ENCODE measurements around the gene DDX39A. TPM values are rescaled to one million over a fixed set of nuclear protein-coding genes. Genes with fewer than 3 reads are reported as not detected.
"Not testable (repeated sequence)": the region's sequence is repeated elsewhere in the genome, so short reads cannot be mapped to it uniquely, and the experiment has no call there.

Gene DDX39A
- 169 TPM for polyA plus RNA-seq

DNA sequence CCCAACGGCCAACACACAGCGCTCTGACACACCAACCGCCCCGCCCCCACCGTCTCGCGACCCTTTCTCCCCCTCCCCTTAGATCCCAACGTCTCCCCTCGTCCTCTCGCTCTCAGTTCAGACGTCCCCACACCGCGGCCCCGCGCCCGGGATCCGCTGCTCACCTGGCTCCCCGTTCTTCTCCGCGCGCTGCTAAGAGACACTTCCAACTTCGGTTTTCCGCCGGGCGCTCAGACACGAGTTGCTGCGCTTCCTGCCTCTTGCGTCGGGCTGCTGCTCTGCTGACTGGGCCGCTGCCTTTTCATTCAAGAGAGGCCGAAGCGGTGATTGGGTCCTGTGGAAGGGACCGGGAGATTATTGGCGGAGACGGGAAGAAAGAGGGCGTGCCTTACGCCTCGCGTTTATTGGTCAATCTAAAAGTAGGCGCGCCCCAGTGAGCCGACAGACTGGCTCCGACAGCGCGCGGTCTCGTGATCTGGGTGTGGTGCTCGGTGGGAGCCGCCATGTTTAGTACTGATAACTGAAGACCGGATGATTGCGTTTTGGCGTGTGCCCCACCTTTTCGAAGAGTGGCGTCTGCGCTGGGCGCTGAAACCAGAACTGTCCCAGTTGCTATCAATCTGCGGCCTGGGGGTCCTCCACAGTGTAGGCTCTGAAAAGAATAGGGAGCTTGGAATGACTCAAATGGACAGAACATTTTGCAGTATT is at the start of gene DDX39A:
DDX39A (minus strand) TSS at position 236 of the 708 bp plus-strand sequence. CDS start 6,121 bp downstream, outside the sequence.
- H3K36me3 Mint-ChIP-seq, result no peaks in the 10 kb centered on the region
- H3K27me3 Mint-ChIP-seq, result peaks cover 2% of the 10 kb centered on the region
- H3K9me3 Mint-ChIP-seq, result no peaks in the 10 kb centered on the region
- peaks cover 24 to 31% (median 28%) of the 10 kb centered on the region in 3 donors for H3K4me1 Mint-ChIP-seq
- H3K27ac Mint-ChIP-seq, result peak within 1 kb of the TSS; percentile 93 to 100 (median 96)
- peak within 1 kb of the TSS; percentile 87 to 99 (median 99) for H3K4me3 Mint-ChIP-seq

DNA sequence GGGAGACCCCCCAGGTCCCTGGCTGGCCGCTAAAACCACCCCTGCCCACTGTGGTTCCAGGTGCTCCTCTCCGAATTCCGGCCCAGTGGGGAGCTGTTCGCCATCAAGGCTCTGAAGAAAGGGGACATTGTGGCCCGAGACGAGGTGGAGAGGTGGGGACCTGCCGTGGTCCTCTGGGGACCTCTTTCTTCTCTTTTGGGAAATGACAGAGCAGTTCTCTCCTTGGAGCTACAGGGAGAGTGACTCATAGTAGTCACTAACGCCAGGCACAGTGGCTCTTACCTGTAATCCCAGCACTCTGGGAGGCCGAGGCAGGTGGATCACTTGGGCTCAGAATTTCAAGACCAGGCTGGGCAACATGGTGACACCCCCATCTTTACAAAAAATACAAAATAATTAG is 48.7 kb upstream of the DDX39A start:
- Mint-ChIP-seq H3K36me3 (peaks cover 1% of the 10 kb centered on the region), H3K4me3 (peak overlapping the region in 1 of 4 donors; percentile 12), H3K27ac (peak overlapping the region in 1 of 3 donors; percentile 18), H3K4me1 (peaks cover 0 to 2% (median 0%) of the 10 kb centered on the region in 3 donors), H3K27me3 (peaks cover 3% of the 10 kb centered on the region), H3K9me3 (no peaks in the 10 kb centered on the region)

DNA sequence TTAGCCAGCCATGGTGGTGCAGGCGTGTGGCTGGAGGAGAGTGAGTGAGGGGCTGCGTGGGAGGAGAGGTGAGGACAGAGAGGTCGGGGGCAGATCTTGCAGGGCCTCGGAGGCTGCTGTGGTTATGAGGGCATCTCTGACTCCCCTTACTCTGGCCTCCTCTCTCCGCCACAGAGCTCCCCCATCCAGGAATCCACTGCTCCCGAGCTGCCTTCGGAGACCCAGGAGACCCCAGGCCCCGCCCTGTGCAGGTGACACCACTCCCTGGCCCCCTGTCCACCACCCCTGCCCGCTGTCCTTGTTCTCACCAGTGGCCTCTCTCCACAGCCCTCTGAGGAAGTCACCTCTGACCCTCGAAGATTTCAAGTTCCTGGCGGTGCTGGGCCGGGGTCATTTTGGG is 48.2 kb upstream of the DDX39A start:
- no peaks in the 10 kb centered on the region for H3K27me3 Mint-ChIP-seq
- peaks cover 1% of the 10 kb centered on the region for H3K36me3 Mint-ChIP-seq
- H3K27ac Mint-ChIP-seq, result no peak overlapping the region

DNA sequence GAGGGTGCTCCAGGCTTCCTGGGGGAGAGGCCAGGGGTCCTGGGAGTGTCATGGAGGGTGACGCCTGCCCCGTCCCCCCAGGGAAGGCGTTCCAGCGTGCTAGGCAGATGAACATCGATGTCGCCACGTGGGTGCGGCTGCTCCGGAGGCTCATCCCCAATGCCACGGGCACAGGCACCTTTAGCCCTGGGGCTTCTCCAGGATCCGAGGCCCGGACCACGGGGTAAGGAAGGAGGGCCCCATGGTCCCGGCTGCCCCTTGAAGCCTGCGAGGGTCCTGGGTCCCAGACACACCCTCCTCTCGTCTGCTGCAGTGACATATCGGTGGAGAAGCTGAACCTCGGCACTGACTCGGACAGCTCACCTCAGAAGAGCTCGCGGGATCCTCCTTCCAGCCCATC is 44.6 kb upstream of the DDX39A start:
- Mint-ChIP-seq H3K27ac (no peak overlapping the region), H3K4me3 (peak overlapping the region in 1 of 4 donors; percentile 33), H3K9me3 (no peaks in the 10 kb centered on the region), H3K36me3 (peaks cover 5% of the 10 kb centered on the region), H3K4me1 (no peaks in the 10 kb centered on the region), H3K27me3 (no peaks in the 10 kb centered on the region)

More for the DNA sequence above, 48.2 kb upstream of the DDX39A start:
- Mint-ChIP-seq H3K9me3 (no peaks in the 10 kb centered on the region), H3K4me3 (no peak overlapping the region), H3K4me1 (peaks cover 0 to 1% (median 0%) of the 10 kb centered on the region in 3 donors)

DNA sequence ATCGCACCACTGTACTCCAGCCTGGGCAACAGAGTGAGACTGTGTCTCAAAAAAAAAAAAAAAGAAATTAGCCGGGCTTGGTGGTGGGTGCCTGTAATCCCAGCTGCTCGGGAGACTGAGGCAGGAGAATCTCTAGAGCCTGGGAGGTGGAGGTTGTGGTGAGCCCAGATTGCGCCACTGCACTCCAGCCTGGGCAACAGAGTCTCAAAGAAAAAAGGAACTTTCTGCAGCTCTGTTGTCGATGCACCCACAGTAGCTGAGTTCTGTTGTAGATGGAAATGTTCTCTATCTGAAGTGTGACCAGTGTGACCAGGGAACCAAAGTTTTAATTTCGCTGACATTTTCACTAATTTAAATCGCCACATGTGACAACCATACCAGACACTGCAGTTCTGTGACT is 43.3 kb upstream of the DDX39A start:
- not testable (repeated sequence) for H3K9me3 Mint-ChIP-seq, H3K36me3 Mint-ChIP-seq, H3K4me1 Mint-ChIP-seq, H3K4me3 Mint-ChIP-seq, H3K27me3 Mint-ChIP-seq, H3K27ac Mint-ChIP-seq

DNA sequence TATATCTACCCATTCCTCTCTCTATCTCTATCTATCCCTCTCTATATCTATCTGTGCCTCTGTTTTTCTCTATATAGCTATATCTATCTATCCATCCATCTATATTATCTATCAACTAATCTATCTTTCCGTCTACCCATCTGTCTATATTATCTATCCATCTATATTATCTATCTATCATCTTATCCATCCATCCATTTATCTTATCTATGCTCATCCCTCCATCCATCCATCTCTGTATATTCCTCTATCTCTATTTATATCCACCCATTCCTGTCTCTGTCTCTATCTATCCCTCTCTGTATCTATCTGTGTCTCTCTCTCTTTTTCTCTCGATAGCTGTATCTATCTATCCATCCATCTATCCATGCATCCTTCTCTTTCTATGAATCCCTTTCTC is 41.8 kb upstream of the DDX39A start:
- H3K27ac Mint-ChIP-seq, result peak overlapping the region in 1 of 3 donors; percentile 62
- H3K27me3 Mint-ChIP-seq, result no peaks in the 10 kb centered on the region
- no peaks in the 10 kb centered on the region for H3K4me1 Mint-ChIP-seq
- H3K4me3 Mint-ChIP-seq, result no peak overlapping the region
- H3K9me3 Mint-ChIP-seq, result no peaks in the 10 kb centered on the region
- H3K36me3 Mint-ChIP-seq, result peaks cover 4% of the 10 kb centered on the region

DNA sequence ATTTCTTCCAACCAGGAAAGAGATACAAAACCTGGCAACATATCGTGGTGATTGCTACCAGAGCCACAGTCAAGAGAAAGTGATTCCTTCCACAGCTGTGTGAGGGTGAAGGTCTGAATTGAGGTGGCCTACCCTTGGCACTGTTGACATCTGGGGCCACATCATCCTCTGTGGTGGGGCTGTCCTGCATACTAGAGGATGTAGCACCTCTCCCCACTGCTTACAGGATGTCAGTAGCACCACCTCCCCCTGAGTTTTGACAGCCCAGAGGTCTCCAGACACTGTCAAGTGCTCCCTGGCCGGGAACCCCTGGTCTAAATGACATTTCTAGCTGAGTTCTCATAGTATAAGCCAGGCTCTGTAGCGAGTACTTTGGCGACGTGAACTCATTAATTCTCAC is 40.6 kb upstream of the DDX39A start:
- H3K4me3 Mint-ChIP-seq, result no peak overlapping the region
- peak overlapping the region in 1 of 3 donors; percentile 63 for H3K27ac Mint-ChIP-seq
- peaks cover 4% of the 10 kb centered on the region for H3K36me3 Mint-ChIP-seq
- no peaks in the 10 kb centered on the region for H3K9me3 Mint-ChIP-seq
- H3K4me1 Mint-ChIP-seq, result no peaks in the 10 kb centered on the region
- H3K27me3 Mint-ChIP-seq, result no peaks in the 10 kb centered on the region

DNA sequence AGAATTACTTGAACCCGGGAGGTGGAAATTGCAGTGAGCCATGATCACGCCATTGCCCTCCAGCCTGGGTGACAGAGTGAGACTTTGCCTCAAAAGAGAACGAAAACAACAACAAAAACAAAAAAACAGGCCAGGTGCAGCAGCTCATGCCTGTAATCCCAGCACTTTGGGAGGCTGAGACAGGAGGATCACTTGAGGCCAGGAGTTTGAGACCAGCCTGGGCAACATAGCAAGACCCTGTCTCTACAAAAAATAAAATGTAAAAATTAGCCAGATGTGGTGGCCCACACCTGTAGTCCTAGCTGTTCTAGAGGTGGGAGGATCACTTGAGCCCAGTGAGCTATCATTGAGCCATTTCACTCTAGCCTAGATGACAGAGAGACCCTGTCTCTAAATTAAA is 33.2 kb upstream of the DDX39A start:
- H3K36me3 Mint-ChIP-seq, H3K27me3 Mint-ChIP-seq, H3K9me3 Mint-ChIP-seq, H3K27ac Mint-ChIP-seq, H3K4me3 Mint-ChIP-seq, H3K4me1 Mint-ChIP-seq: not testable (repeated sequence)

DNA sequence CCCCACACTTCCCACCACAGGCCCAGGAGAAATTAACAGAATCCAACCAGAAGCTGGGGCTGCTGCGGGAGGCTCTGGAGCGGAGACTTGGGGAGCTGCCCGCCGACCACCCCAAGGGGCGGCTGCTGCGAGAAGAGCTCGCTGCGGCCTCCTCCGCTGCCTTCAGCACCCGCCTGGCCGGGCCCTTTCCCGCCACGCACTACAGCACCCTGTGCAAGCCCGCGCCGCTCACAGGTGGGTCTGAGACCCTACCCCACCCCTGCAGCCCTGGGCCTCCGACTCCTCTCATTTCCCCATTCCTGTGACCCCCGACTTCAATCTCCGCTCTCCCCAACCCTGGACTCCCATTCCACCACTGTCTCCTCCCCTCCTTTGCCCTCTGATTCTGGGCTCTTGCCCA is 31.7 kb upstream of the DDX39A start:
- H3K27me3 Mint-ChIP-seq, result no peaks in the 10 kb centered on the region
- H3K27ac Mint-ChIP-seq, result peak overlapping the region in 1 of 3 donors; percentile 47
- H3K4me1 Mint-ChIP-seq, result peaks cover 0 to 4% (median 3%) of the 10 kb centered on the region in 3 donors
- H3K36me3 Mint-ChIP-seq, result peaks cover 8% of the 10 kb centered on the region
- no peaks in the 10 kb centered on the region for H3K9me3 Mint-ChIP-seq
- no peak overlapping the region for H3K4me3 Mint-ChIP-seq

DNA sequence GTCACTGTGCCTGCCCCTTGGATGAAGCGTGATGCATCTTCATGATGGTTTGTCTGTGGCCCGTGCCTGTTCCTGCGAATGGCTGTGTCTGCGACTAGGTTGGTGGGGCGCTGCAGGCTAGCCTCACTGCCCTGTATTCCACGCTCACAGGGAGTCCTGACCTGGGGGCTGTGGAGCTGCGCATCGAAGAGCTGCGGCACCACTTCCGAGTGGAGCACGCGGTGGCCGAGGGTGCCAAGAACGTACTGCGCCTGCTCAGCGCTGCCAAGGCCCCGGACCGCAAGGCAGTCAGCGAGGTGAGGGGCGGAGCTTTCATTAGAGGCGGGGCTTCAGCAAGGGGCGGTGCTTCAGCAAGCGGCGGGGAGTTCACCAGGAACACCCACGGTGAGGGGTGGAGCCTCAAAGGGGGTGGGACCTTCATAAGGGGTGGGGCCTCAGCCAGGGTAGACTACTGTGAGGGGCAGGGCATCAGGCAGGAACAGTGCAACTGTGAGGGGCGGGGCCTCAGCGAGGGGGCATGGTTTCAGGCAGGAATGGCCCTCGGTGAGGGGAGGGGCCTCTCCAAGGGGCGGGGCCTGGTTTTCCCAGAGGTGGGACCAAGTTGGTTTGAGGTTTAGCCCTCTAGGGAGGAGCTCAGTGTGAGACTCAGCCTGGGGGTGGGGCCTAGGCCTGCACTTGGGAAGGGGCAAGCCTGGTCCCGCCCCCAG is 31.2 kb upstream of the DDX39A start:
- Mint-ChIP-seq H3K27ac (peak overlapping the region in 1 of 3 donors; percentile 47), H3K4me1 (peaks cover 0 to 4% (median 3%) of the 10 kb centered on the region in 3 donors), H3K9me3 (no peaks in the 10 kb centered on the region), H3K4me3 (no peak overlapping the region), H3K36me3 (peaks cover 9% of the 10 kb centered on the region), H3K27me3 (no peaks in the 10 kb centered on the region)

DNA sequence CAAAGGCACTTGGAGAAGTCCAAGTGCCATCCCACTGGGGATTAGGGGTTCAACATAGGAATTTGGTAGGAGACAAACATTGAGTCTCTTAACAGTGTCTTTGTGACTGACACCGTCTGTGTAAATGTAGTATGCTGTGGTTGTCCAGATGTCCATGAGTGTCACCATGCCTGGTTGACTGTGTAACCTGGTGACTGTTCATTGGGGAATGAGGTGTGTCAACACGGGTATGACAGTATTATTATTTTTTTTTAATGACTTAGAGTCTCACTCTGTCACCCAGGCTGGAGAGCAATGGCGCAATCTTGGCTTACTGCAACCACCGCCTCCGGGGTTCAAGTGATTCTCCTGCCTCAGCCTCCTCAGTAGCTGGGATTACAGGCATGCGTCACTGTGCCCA is 30.2 kb upstream of the DDX39A start:
- Mint-ChIP-seq H3K36me3 (peaks cover 13% of the 10 kb centered on the region), H3K4me3 (no peak overlapping the region), H3K4me1 (peaks cover 0 to 8% (median 4%) of the 10 kb centered on the region in 3 donors), H3K27me3 (no peaks in the 10 kb centered on the region), H3K9me3 (no peaks in the 10 kb centered on the region), H3K27ac (peak overlapping the region in 1 of 3 donors; percentile 54)

DNA sequence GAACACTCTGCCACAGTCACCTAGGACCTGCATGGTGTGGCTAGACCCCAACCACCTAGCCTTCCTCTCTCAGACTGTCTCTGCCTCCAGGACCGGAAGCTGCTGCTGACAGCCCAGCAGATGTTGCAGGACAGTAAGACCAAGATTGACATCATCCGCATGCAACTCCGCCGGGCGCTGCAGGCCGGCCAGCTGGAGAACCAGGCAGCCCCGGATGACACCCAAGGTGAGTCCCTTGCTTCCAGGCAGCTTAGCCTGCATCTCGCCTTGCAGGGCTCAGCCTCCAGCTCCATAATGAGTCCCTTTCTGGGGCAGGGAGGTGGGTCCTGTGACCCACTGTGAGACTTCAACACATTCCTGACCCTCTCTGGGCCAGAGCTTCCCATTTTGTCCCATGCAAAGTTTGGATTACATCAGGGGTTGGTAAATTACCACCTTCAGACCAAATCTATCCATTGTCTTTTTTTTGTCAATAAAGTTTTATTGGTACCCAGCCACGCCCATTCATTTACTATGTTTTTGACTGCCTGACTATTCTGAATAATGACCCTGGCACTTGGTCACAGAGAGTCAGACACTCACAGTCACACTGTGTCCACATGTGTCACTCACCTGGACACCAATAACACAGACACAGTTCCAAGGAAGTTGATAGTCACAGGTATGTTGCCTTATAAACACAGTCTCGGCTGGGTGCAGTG is 27.3 kb upstream of the DDX39A start:
- Mint-ChIP-seq H3K36me3 (peaks cover 16% of the 10 kb centered on the region), H3K27ac (no peak overlapping the region), H3K4me3 (no peak overlapping the region), H3K9me3 (no peaks in the 10 kb centered on the region), H3K4me1 (peaks cover 0 to 11% (median 9%) of the 10 kb centered on the region in 3 donors), H3K27me3 (no peaks in the 10 kb centered on the region)

DNA sequence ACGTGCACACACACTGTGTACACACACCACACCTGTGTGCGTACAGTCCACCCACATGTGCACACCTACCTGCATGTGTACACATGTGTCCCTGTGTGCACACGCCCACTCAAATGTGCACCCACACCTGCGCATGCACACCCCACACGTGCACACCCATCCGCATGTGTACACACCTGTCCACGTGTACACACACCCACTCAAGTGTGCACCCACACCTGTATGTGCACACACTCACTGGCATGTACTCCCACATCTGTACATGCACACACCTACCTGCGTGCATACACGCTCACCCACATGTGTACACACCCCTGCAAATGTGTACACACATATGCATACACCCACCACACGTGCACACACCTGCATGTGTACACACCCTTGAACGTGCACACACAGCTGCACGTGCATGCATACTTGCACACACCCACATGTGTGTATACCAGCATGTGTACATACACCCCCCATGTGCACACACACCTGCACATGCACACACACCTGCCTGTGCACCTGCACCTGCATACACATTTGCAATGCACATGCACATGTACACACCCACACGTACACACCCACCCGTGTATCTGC is 24.6 kb upstream of the DDX39A start:
- Mint-ChIP-seq H3K4me3 (no peak overlapping the region), H3K27me3 (peaks cover 1% of the 10 kb centered on the region), H3K36me3 (peaks cover 8% of the 10 kb centered on the region), H3K9me3 (no peaks in the 10 kb centered on the region), H3K4me1 (peaks cover 15 to 30% (median 24%) of the 10 kb centered on the region in 3 donors), H3K27ac (peak overlapping the region in 1 of 3 donors; percentile 47)

DNA sequence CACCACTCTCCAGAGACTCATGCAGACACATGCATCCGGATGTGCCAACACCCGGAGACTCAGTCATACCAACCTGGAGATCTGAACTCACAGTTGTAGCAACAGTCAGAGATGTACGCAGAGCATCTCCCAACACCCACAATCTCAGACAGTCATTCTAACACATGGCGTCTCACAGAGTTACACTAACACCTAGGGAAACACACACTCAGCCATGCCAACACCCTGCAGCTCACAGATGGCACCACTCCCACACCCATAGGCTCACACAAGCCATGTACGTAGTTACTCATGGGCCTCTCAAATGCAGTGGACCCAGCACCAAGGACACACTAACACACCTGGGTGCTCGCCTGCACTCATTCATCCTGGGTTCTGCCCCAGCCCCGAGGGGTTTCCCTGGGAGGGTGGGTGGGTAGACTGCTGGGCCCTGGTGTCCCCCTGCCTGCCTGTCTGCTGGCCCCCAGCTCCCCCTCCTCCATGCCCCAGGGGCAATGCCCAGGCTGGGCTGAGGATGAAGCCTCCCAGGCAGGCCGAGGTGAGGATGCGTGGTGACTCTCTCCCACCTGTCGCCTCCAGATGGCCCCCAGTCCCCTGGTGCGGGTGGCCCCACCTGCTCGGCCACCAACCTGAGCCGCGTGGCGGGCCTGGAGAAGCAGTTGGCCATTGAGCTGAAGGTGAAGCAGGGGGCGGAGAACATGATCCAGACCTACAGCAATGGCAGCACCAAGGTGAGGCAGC is 23.9 kb upstream of the DDX39A start:
- Mint-ChIP-seq H3K36me3 (peaks cover 8% of the 10 kb centered on the region), H3K4me3 (peak overlapping the region in 1 of 4 donors; percentile 72), H3K9me3 (no peaks in the 10 kb centered on the region), H3K27ac (no peak overlapping the region), H3K27me3 (peaks cover 1% of the 10 kb centered on the region), H3K4me1 (peaks cover 17 to 31% (median 25%) of the 10 kb centered on the region in 3 donors)

Measured in IgD-negative memory B cell (primary cell).